Cardiac muscle cell (in vitro differentiated cells and primary cell): Measurements from ENCODE around the gene PCSK5. TPM values are rescaled to one million over a fixed set of nuclear protein-coding genes. Genes with fewer than 3 reads are reported as not detected.

Experiments
- DNase-seq, 2 donors: peaks; one replicate each; pipeline versions ENCODE4 v3.0.0 to v3.0.0-alpha.2; 2010 to 2017; ENCODE audit warnings: low read depth in 1 of 2, low spot score in 1 of 2
- H3K27ac ChIP-seq: fragments of 200-600 bp; sonication (generic); 2 replicates; pipeline ENCODE4 v1.5.1; 2016
- H3K27me3 ChIP-seq: fragments of 200-600 bp; sonication (generic); 2 replicates; pipeline ENCODE4 v1.6.0; 2016; ENCODE audit warnings: control low read depth
- H3K36me3 ChIP-seq: fragments of 200-600 bp; sonication (generic); 2 replicates; pipeline ENCODE4 v1.5.1; 2016; ENCODE audit warnings: control low read depth
- H3K4me1 ChIP-seq: fragments of 200-600 bp; sonication (generic); 2 replicates; pipeline ENCODE4 v1.8.1; 2017; ENCODE audit warnings: low read depth, mild to moderate bottlenecking, mixed run types
- H3K4me3 ChIP-seq: fragments of 200-600 bp; sonication (generic); 2 replicates; pipeline ENCODE4 v1.5.1; 2016; ENCODE audit warnings: mild to moderate bottlenecking
- H3K9me3 ChIP-seq: fragments of 200-600 bp; sonication (generic); 2 replicates; pipeline ENCODE4 v1.5.1; 2017; ENCODE audit warnings: low read depth, mild to moderate bottlenecking, control low read depth
- polyA plus RNA-seq: library from polyadenylated mRNA; unstranded; fragments of >200 nt; fragmentation: Nextera tagmentation; extraction: Ambion mirVana; gene quantifications from 2 replicates; pipeline ENCODE4 v1.2.1, GENCODE V29; 2016
- total RNA-seq: library from RNA; depleted of rRNA; stranded (reverse); fragments of >200 nt; gene quantifications from 2 replicates; pipeline ENCODE4 v1.2.3, GENCODE V29; 2016
- TF ChIP-seq, protein P1 (sequence below): IDR thresholded peaks from 2 replicates; pipeline ENCODE4 v1.5.1; 2012; ENCODE audit warnings: low read depth, mild to moderate bottlenecking, low read length

Gene PCSK5
- total and polyA plus RNA-seq, 2 experiments from 2014 or later, result 6.8 to 9.6 TPM

DNA sequence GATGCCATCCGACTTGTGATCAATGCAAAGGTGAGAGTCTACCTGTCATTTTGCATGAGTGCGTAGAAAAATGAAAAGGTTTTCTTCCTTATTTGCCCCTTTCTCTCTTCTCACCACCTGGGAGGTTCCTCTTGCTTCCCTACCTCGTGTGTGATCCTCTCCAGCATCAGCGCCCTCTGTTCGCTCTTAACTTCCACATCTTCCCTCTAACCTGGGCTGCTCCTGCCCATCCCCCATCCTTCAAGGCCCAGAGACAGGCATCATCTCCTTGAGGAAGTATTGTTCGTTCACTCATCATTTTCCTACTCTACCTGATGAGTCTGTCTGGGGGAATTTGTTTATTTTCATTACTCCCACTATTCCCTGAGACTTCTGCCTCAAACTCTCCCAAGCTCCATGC is 447.9 kb downstream of the PCSK5 start:
- Histone ChIP-seq H3K4me3 (no peak overlapping the region), H3K27ac (no peak overlapping the region), H3K9me3 (no peaks in the 10 kb centered on the region), H3K27me3 (no peaks in the 10 kb centered on the region), H3K36me3 (no peaks in the 10 kb centered on the region), H3K4me1 (no peaks in the 10 kb centered on the region)
- TF ChIP-seq, protein P1, sequence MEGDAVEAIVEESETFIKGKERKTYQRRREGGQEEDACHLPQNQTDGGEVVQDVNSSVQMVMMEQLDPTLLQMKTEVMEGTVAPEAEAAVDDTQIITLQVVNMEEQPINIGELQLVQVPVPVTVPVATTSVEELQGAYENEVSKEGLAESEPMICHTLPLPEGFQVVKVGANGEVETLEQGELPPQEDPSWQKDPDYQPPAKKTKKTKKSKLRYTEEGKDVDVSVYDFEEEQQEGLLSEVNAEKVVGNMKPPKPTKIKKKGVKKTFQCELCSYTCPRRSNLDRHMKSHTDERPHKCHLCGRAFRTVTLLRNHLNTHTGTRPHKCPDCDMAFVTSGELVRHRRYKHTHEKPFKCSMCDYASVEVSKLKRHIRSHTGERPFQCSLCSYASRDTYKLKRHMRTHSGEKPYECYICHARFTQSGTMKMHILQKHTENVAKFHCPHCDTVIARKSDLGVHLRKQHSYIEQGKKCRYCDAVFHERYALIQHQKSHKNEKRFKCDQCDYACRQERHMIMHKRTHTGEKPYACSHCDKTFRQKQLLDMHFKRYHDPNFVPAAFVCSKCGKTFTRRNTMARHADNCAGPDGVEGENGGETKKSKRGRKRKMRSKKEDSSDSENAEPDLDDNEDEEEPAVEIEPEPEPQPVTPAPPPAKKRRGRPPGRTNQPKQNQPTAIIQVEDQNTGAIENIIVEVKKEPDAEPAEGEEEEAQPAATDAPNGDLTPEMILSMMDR, result no peak
- no peak for DNase-seq

DNA sequence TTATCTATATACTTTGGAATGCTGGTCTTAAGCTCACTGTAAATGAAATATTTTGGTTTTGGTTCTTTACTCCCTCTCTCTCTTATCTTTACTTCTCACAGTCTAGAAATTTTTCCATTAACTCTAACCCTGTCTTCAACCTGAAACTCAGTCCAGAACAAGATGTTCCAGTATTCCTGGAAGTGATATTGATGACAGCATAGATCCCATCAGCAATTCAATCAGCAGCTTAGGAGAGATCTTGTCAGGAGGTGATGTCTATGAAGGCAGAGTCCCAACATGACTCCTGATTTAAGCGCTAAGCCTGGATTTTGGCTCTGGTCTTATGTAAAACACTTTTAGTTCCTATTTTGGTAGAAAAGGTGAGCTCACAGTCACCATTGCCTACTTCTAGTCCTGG is 451.1 kb downstream of the PCSK5 start:
- Histone ChIP-seq H3K36me3 (no peaks in the 10 kb centered on the region), H3K9me3 (no peaks in the 10 kb centered on the region), H3K27me3 (no peaks in the 10 kb centered on the region), H3K4me1 (no peaks in the 10 kb centered on the region), H3K4me3 (no peak overlapping the region), H3K27ac (no peak overlapping the region)
- TF ChIP-seq, protein P1, result no peak
- DNase-seq, result peak in 1 of 2 donors; percentile 0

DNA sequence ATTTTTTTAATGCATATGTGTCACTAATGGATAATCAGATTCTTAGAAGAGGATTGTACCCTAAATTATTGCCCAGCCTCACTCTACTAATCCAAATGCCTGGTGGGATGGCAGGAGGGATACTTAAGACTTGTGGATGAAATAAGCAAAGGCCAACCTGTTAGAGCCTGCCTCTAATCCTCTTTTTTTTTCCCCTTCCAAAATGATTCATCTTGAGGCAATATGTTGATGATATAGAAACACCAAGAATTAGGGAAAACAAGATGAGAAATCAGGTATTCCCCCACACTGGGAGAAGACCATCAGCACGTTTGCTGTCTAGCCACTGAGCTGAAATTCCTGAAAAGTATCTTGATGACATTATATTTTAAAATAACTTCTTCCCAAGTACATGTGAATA is 451.7 kb downstream of the PCSK5 start:
- TF ChIP-seq, protein P1, result no peak
- Histone ChIP-seq H3K27me3 (no peaks in the 10 kb centered on the region), H3K27ac (no peak overlapping the region), H3K4me3 (no peak overlapping the region), H3K36me3 (no peaks in the 10 kb centered on the region), H3K9me3 (no peaks in the 10 kb centered on the region), H3K4me1 (no peaks in the 10 kb centered on the region)
- DNase-seq, result no peak

DNA sequence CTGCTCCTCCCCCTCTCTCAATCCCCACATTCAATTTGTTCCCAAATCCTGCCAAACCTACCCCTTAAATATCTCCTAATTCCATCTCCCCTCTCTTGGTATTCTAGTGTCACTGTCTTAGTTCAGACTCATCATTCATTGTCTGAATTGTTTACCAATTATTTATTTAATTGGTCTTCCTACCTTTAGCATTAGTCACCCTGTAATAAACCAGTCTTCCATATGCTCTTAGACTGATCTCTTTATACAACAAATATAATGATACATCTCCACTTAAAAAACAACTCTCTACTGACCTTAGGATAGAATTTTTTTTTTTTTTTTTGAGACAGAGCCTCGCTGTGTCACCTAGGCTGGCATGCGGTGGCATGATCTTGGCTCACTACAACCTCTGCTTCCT is 452.4 kb downstream of the PCSK5 start:
- H3K9me3 ChIP-seq, result no peaks in the 10 kb centered on the region
- no peaks in the 10 kb centered on the region for H3K36me3 ChIP-seq
- no peaks in the 10 kb centered on the region for H3K4me1 ChIP-seq
- no peak overlapping the region for H3K27ac ChIP-seq
- no peaks in the 10 kb centered on the region for H3K27me3 ChIP-seq
- no peak for DNase-seq
- TF ChIP-seq, protein P1, result no peak
- H3K4me3 ChIP-seq, result no peak overlapping the region

DNA sequence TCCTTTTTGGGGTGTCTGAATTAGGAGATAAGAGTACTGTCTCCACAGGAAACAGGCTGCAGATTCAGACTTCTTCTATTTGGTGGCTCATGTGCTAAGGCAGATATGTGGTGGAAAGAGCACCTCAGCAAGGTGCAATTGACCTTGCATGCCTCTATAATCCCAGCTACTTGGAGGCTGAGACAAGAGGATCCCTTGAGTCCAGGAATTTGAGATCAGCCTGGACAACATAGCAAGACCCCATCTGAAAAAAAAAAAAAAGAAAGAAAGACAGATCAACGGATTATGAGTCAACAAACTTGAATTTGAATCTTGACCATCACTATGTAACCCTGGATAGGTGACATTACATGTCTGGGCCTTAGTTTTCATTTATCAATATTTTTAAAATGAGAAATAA is 459.4 kb downstream of the PCSK5 start:
- Histone ChIP-seq H3K9me3 (no peaks in the 10 kb centered on the region), H3K36me3 (no peaks in the 10 kb centered on the region), H3K4me3 (no peak overlapping the region), H3K27ac (no peak overlapping the region), H3K4me1 (no peaks in the 10 kb centered on the region), H3K27me3 (no peaks in the 10 kb centered on the region)
- TF ChIP-seq, protein P1, result no peak
- no peak for DNase-seq

DNA sequence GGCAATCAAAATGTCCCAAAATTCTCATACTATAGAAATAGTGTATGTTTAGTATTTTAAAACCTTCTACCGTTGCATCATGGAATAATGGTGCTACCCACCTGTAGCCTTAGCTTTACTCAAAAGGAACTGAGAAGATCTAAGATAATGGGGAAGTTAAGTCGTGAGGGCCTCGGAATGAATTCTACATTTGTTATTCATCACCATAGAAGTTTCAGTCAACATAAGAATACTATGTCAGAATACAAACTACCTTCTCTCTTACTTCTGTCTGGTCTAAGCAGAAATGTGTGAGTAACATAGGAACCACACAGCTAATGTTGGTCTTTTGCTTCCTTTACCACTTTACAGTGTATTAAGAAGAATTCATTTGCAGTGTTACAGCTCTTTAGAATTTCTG is 460.5 kb downstream of the PCSK5 start:
- Histone ChIP-seq H3K27ac (no peak overlapping the region), H3K4me3 (no peak overlapping the region), H3K27me3 (no peaks in the 10 kb centered on the region), H3K36me3 (no peaks in the 10 kb centered on the region), H3K9me3 (no peaks in the 10 kb centered on the region), H3K4me1 (no peaks in the 10 kb centered on the region)
- DNase-seq, result no peak
- TF ChIP-seq, protein P1, result no peak
